Bone marrow (tissue), 2 donors: ENCODE measurements around the gene PHLDB1.
A peak's percentile ranks its signal among the peaks of the same experiment; 100 is the strongest.
"Not testable (repeated sequence)": the region's sequence is repeated elsewhere in the genome, so short reads cannot be mapped to it uniquely, and the experiment has no call there.

Source experiments
- DNase-seq, 2 donors: peaks; one replicate each; lab custom pipeline; 2025; lab: John Stamatoyannopoulos, UW

Gene PHLDB1

DNA sequence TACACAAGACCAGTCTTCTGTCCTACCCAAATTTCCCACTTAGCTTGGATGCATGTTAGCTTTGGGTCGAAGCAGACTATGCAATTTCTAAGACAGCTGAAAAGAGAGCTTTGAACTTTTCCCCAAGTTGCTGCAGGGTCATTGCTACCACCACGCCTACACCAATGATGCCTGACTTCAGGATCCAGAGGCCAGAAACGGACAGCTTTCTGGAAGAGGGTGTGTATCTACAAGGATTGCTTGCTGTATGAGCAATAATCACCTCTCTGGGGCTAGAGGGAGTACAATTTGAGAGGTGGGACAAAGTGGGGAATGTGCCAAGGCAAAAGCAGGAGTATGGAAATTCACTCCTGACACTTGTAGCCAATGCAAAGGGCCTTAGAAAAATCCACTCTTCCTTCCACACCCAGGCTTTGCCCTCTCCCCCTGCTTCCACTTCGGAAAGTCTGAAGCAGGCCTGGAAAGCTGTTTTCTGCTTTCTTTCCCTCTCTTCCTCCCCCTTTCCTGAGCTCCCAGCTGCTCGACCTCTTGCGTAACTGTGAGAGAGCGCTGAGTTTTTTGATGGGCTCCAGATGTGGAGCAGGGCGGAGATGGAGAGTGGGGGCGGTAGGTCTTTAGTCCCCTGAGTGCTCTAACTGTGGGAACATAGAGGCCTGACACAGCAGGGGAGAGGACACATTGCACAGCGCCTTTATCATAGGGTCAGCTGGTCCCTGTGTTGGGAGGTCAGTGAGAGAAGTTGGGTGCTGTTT is 2.1 kb upstream of the PHLDB1 start:
- no peak for DNase-seq

DNA sequence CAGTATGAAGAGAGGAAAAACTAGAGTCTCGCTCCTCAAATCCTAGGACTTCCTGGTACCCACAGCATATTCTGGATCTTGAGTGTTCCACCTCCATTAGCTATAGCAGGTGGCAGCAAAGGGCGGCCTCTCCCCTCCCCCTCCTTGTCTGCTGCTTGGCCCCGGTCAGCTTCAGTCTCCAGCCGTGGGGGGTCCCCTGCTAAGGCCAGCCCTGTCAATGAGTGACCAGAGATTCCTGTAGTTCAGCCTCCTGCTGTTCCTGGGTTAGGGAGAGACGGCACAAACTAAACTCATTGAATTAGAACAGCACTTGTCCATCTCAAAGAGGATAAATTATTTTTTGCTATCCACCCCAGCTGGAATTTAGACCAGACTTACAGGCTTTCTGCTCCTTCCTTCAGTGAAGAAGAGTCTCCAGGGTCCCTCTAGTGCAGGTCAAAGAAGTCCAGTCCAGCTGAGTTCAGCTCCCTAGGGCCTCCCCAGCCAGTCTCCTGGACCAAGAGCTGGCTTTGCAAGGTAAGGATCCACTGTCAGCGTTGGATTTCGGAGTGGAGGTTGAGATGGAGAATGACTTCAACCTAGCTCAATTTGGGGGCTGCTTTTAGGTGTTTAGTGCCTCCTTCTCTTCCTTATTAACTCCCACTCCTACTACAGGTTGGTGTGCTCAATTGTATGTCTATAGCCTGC is 1.1 kb upstream of the PHLDB1 start:
- DNase-seq, result no peak

DNA sequence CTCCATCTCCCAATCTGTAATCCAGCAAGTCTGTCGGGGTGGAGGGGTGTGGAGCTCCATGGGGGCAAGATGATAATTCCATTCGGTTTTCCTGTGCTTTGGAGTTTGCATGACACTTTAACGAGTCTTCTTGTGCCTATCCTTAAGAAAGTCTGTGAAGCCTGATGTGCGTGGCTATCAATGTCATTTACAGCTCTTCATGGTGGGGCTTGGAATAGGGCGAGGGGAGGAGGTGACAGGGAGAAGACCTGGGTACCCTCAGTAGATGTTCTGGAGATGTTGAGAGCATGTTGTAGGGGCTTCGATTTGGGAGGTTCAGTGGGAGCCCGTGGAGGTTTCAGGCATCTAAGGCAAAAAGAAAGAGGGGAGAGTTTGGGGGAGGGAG is 579 bp upstream of the PHLDB1 start:
- DNase-seq, result no peak

- DNase-seq, result peak; percentile 28 to 73
Observed at GRCh38 chr11:118608360-118609227, 1.2 kb downstream of the PHLDB1 start.

DNA sequence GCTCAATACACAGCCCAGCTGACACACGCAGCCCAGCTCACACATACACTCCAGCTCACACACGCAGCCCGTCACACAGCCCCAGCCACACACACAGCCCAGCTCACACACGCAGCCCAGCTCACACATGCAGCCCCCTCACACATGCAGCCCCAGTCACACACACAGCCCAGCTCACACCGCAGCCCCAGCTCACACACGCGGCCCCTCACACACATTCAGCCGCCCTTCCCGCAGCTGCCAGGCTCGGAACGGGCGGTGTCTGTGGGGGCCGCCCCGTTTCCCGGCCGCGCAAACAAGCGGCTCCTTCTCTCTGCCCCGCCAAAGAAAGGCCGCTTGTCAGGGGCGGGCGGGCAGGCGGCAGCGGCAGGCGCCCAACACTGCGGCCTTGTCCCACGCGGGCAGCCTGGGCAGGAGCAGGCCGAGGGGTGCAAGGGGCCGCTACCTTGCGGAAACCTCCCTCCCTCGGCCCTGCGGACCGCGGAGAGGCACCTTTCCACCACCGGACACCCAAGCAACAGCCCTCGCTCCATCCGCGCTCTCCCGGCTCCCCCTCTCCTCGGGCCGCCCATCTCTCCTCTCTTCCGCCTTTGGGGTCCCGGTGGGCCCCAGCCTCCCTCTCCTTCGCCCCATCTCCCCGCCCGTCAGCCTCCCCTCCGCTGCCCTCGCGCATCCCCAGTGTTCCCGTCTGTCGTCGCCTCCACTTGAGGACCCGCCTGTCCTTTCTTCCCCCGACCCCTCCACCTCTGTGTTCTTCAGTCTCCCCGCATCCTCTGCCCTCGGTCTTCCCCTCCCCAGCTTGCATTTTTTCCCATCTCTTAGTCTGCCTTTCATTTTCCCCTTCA is 2.2 kb downstream of the PHLDB1 start:
- no peak for DNase-seq

DNA sequence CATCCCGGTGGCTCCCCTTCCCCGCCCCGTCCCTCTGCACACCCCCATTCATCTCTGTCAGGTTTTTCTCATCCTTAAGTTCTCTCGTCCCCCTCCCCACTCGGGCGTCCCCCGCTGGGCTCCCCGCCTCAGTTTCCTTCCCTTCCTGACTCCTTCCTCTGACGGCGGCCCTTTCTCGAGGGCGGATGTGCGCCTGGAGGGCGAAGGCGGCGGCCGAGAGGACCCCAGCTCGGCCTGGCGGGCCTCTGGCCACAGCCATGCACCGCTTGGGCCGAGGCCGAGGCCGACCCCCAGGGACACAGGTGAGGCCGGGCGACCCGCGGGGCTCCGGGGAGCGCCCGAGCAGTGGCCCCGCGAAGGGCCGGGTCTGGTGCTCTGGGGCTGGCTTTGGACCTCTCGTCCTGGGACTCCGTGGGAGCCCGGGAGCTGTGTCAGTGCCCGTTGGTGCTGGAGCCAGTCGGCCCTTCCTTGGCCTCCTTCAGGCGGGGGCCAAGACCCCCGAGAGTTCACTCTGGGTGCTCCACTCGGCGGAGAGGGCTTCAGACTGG is 2.9 kb downstream of the PHLDB1 start:
- no peak for DNase-seq

- peak; percentile 15 to 29 for DNase-seq
Observed at GRCh38 chr11:118610773-118611432, 3.5 kb downstream of the PHLDB1 start.

DNA sequence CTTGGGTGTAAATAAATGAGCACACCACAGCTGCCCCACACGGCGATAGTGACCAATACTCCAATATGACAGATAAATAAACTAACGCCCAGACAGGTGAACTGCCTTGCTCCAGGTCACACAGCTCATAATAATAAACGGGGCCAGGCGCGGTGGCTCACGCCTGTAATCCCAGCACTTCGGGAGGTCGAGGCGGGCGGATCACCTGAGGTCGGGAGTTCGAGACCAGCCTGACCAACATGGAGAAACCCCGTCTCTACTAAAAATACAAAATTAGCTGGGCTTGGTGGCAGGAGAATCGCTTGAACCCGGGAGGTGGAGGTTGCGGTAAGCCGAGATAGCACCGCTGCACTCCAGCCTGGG is 4.0 kb downstream of the PHLDB1 start:
- not testable (repeated sequence) for DNase-seq

DNA sequence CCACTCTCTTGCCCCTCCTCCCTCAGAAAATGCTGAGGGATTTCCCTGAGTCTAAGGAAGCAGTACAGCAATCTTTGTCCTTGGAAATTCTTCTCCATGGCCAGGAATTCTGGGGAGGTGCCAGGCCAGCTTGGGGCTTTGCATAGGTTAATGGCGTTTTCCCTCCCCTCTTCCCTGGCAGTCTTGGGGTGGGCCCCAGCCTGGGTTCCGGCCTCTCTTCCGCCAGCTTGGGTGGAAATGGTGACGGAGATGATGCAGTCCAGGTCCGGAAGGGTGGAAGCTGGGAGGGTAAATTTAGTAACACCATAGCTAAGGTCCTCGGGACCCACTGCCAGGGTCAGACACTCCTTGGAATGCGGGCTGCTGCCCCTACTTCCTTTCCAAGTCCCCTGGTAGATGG is 5.0 kb downstream of the PHLDB1 start:
- DNase-seq, result no peak

GRCh38 chr11:118614511-118614910 is 7.1 kb downstream of the PHLDB1 start:
- no peak for DNase-seq

DNA sequence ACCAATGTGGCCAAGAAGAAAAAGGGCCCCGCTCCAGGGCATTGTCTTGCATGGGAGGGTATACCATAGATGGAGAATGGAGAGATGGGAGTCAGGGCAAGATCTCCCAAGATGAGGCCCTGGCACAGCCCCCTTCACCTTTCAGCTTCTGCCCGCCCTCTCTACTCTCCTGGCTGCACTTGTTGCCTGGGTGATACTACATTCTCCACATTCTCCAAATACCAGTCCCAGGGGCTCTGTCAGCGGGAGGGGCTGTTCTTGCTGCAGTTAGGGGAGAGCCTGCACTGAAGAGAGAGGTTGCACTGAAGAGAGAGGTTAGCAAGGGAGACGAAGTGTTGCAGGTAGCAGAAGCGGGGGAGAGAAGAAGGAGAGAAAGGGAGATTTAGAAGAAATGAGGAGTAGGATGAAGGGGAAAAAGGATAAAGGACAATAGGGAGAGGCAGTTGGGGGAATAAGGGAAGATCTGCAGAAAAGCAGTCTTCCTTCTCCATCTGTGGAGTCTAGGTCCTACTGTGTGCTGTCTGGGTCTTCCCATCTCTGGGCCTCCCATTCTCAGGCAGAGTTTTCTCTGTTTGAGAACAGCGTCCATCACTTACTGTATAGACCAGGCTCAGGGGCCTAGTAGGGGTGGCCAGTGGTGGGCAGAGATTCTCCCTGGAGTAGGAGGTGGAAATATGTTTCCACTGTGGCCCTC is 8.0 kb downstream of the PHLDB1 start:
- no peak for DNase-seq

DNA sequence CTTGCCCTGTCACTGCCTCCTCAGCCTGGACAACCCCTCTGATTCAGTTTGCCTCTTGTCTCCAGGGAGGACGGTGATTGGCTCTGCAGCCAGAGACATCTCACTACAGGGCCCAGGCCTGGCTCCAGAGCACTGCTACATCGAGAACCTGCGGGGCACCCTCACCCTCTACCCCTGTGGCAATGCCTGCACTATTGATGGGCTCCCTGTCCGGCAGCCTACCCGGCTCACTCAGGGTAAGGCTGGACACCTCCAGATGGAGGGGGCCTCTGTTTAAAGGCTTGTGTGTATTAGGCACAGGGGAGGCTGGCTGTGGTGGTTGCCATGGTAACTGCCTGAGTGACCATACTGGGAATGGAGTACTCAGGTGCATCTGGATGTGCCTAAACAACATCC is 8.6 kb downstream of the PHLDB1 start:
- DNase-seq, result no peak

DNA sequence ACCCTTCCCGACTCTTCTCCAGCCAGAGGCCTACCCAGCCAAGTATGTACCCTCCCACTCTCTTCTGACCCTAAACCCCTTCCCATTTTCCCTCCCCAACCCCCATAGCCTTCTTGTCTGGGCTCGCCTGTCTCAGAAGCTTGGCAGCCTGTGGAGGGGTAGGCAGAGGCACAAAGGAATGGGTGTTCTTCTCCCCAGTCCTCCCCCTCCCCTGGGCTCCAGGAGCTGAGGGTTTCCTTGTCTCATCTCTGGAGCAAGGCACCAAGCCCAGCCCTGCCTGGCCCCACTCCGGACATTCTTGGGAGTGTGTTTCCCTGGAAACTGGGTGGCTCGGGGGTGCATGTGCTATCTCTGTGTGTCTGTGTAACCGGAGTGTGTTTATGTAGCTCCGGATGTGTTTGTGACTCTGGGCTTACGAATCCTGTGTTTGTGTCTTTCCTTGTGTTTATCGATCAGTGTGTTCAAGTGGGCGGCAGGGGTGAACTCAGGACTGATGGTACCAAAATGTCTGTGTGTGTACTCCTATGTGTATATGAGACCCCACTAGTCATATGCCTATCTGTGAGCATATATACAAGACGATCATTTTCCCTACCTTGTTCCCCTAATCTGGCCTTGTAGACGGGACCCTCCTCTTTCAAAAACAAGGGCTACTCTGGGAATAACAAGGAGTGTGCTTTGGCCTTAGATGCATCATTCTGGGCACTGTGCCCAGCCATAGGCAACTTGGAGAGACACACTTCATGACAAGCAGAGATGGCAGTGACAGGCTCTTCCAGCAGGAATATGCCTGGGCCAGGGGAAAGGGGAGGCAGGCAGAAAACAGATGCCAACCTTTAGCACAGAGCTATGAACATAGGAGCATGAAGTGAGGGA is 10.9 kb downstream of the PHLDB1 start:
- no peak for DNase-seq

- DNase-seq, result no peak
Observed at GRCh38 chr11:118618991-118619375, 11.6 kb downstream of the PHLDB1 start.

DNA sequence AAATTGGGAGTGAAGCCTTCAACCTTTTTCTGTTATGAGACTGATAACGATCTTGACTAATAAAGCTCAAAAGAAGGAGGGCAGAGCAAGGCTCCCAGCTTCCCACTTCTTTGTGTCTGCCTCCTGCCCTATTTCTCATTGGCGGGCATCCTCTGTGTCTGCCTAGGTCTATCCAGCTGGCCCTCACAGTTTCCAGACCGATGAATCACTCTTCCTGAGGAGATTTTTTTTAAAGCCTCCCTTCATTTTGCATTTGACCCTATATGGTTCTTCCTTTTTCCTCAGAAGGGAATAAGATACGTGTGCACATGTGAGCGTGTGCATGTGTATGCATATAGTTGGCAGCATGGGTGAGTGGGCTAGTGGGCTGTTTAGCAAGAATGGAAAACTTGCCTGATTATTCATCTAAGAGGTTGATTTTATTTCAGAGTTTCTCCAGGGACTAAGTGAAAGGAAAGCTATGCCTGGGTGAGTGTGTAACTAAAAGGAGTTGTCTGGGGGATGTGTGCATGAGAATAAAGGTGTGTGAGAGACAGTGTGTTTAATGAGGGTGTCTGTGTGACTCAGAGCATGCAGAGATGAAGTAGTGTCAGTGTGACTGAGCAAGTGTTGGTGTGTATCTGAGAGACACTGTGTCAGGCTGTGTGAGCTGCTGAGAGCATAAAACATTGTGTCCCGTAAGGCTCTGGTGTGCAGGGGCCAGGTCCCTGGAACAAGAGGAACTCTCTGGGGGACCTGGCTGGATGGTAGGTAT is 12.2 kb downstream of the PHLDB1 start:
- peak in 1 of 2 donors; percentile 74 for DNase-seq

- DNase-seq, result no peak
Observed at GRCh38 chr11:118620529-118621070, 13.2 kb downstream of the PHLDB1 start.

DNA sequence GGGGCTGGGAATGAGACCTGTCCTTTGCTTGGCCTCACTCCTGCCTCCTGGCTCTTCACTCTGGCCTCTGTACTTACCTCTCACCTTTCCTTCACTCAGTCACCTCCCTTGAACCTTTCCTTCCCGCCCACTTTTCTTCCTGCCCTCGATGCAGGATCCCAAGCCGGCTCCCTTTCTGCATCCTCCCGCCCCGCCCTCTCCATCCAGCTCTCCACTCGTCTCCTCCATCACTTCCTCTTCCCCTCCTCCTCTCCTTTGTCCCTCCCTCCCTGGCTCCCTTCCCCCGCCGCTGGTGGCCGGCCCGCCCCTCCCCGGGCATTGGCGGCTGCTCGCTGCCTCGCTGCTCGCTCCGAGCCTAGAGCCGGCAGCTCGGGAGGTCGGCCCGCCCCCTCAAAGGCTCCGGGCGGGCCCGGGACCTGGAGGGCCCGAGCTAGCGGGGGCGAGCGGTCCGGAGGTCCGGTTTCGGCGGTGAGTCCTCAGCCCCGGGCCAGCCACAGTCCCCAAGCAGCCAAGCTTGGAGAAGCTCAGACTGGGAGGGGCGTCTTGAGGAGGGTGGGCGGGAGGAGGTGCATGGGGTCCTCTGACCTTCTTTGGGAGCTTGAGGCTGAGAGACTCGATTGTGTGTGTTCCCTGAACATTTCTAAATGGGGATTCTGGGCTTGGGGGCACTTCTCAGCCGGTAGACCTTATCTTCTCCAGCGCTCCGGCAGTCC is 13.8 kb downstream of the PHLDB1 start:
- DNase-seq, result peak in 1 of 2 donors; percentile 7
